ENCODE measurements around the gene TRABD2B.

DNA sequence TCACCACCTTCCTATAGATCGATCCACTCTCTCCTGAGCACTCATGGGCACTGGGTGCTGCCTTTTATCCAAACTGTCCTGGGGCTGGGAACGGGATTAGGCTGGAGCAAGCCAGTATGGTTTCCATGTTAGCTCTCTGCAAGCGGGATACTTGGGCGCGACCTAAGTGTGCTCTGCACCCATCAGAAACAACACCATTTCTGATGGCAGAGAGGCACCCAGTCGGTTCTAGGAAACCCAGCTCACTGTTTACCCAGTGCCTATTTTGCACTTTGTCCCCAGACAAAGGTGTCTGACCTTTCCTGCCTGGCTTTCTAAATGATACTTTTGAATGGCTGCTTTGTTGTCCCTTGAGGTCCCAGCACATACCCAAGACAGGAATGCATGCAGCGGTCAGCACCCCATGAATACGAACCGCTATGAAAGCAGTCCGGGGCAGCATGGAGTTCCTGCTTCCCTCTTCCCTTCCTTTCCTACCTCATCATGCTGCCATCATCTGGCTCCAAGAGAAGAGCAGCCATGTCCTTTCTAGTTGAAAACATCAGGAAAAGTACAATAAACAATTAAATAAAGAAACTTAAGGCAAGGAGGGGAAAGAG is 83.9 kb downstream of the TRABD2B start:
- TF ChIP-seq CTCF (IDR thresholded peaks at IDR 0.05) (no peak), POLR2A (IDR thresholded peaks at IDR 0.05) (no peak)
